ENCODE measurements around the gene VPS35.
A peak's percentile ranks its signal among the peaks of the same experiment; 100 is the strongest.

Gene VPS35

GRCh38 chr16:46621934-46622676 is 66.9 kb downstream of the VPS35 start:
- Histone ChIP-seq H3K4me3 (no peak overlapping the region), H3K36me3 (no peaks in the 10 kb centered on the region), H3K27ac (no peak overlapping the region), H3K27me3 (no peaks in the 10 kb centered on the region), H3K4me1 (peaks cover 0 to 16% (median 11%) of the 10 kb centered on the region in 4 donors), H3K9me3 (no peaks in the 10 kb centered on the region)
- no peak for TF ChIP-seq CTCF (IDR thresholded peaks at IDR 0.05)
- intact Hi-C loops (cut with DNase I; ENCODE audit: low total_unique reads): no loop called here
- DNase-seq: no peak

- intact Hi-C loops (cut with DNase I; ENCODE audit: low total_unique reads): no loop called here
- Histone ChIP-seq H3K4me3 (peak within 1 kb of the TSS; percentile 44 to 63), H3K4me1 (peaks cover 0 to 16% (median 11%) of the 10 kb centered on the region in 4 donors), H3K27ac (no peak within 1 kb of the TSS), H3K27me3 (no peaks in the 10 kb centered on the region), H3K9me3 (no peaks in the 10 kb centered on the region), H3K36me3 (no peaks in the 10 kb centered on the region)
- DNase-seq: peak; percentile 85 to 86
- no peak for TF ChIP-seq CTCF (IDR thresholded peaks at IDR 0.05)
Measured at GRCh38 chr16:46621006-46621933, 67.7 kb downstream of the VPS35 start, which contains the start of gene SHCBP1. Gene SHCBP1 (minus strand): TSS chr16:46621379. CDS start chr16:46621359, 20 bp downstream.

GRCh38 chr16:46620266-46621005 is 68.5 kb downstream of the VPS35 start:
- no peaks in the 10 kb centered on the region for H3K9me3 ChIP-seq
- intact Hi-C loops (cut with DNase I; ENCODE audit: low total_unique reads): no loop called here
- no peak for DNase-seq
- peak overlapping the region; percentile 44 to 63 for H3K4me3 ChIP-seq
- H3K36me3 ChIP-seq: no peaks in the 10 kb centered on the region
- H3K4me1 ChIP-seq: peaks cover 0 to 16% (median 11%) of the 10 kb centered on the region in 4 donors
- no peaks in the 10 kb centered on the region for H3K27me3 ChIP-seq
- no peak overlapping the region for H3K27ac ChIP-seq
- no peak for TF ChIP-seq CTCF (IDR thresholded peaks at IDR 0.05)

DNA sequence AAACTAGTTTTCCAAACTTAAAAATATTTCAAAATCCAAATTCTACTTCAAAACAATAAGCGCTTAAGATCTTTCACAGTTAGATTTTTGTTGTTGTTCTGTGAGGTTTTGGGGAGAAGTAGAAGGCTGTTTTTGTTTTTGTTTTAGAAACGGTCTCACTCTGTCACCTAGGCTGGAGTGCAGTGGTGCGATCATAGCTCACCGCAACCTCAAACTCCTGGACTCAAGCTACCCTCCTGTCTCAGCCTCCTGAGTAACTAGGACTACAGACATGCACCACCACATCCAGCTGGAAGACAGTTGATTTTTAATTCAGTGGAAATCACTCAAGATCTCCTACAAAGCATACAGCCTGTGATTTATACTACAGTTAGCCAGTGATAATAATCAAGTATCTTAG is 70.5 kb downstream of the VPS35 start:
- Histone ChIP-seq H3K36me3 (no peaks in the 10 kb centered on the region), H3K9me3 (no peaks in the 10 kb centered on the region), H3K4me3 (no peak overlapping the region), H3K4me1 (peaks cover 0 to 16% (median 11%) of the 10 kb centered on the region in 4 donors), H3K27me3 (no peaks in the 10 kb centered on the region), H3K27ac (no peak overlapping the region)
- no peak for DNase-seq
- intact Hi-C loops (cut with DNase I; ENCODE audit: low total_unique reads): no loop called here
- TF ChIP-seq CTCF (IDR thresholded peaks at IDR 0.05): no peak

GRCh38 chr16:46614006-46614405 is 75.0 kb downstream of the VPS35 start:
- intact Hi-C loops (cut with DNase I; ENCODE audit: low total_unique reads): no loop called here
- Histone ChIP-seq H3K27ac (no peak overlapping the region), H3K9me3 (no peaks in the 10 kb centered on the region), H3K4me3 (no peak overlapping the region), H3K36me3 (no peaks in the 10 kb centered on the region), H3K4me1 (no peaks in the 10 kb centered on the region), H3K27me3 (no peaks in the 10 kb centered on the region)
- no peak for TF ChIP-seq CTCF (IDR thresholded peaks at IDR 0.05)
- no peak for DNase-seq

All from tibial artery (tissue), 4 donors.